SU-DHL-6 (cell line): ENCODE measurements around the gene SYNDIG1.

ENCODE experiments used
- H2AFZ ChIP-seq: fragments of 200-600 bp; sonication (generic); 2 replicates; pipeline ENCODE4 v1.6.1; 2014; ENCODE audit warnings: low read depth, mild to moderate bottlenecking, moderate library complexity, mixed read lengths, antibody characterized with exemption, low read length; ENCODE audit not compliant: severe bottlenecking
- H3F3A ChIP-seq: fragments of 200-600 bp; shearing (Covaris generic); 2 replicates; pipeline ENCODE4 v1.6.0; 2016; ENCODE audit warnings: antibody characterized with exemption, mild to moderate bottlenecking; ENCODE audit not compliant: insufficient read depth
- H3K27ac ChIP-seq: fragments of 200-600 bp; sonication (generic); 2 replicates; pipeline ENCODE4 v1.5.1; 2016; ENCODE audit warnings: low read depth, mild to moderate bottlenecking, low read length, moderate library complexity, mixed read lengths
- H3K27me3 ChIP-seq: fragments of 200-600 bp; sonication (generic), shearing (Covaris generic); 2 replicates; pipeline ENCODE4 v1.6.0; 2014; ENCODE audit warnings: mild to moderate bottlenecking, low read length
- H3K36me3 ChIP-seq: fragments of 200-600 bp; sonication (generic); 2 replicates; pipeline ENCODE4 v1.6.1; 2014; ENCODE audit warnings: mild to moderate bottlenecking, low read length, mixed read lengths
- H3K4me2 ChIP-seq: fragments of 300-600, 200-600 bp; shearing (Covaris generic), sonication (generic); 2 replicates; pipeline ENCODE4 v1.6.0; 2014; ENCODE audit warnings: low read length, low read depth, mild to moderate bottlenecking; ENCODE audit not compliant: poor library complexity, severe bottlenecking
- H3K4me3 ChIP-seq: fragments of 200-600 bp; sonication (generic); 2 replicates; pipeline ENCODE4 v1.5.1; 2014; ENCODE audit warnings: antibody characterized with exemption, low read length, mild to moderate bottlenecking, mixed read lengths; ENCODE audit not compliant: insufficient read depth, poor library complexity, severe bottlenecking
- H3K79me2 ChIP-seq: fragments of 200-600 bp; sonication (generic); 2 replicates; pipeline ENCODE4 v1.6.1; 2014; ENCODE audit warnings: mild to moderate bottlenecking, low read length, moderate library complexity; ENCODE audit not compliant: insufficient read depth
- H3K9ac ChIP-seq: fragments of 200-600 bp; sonication (generic); 2 replicates; pipeline ENCODE4 v1.7.0; 2014; ENCODE audit warnings: mild to moderate bottlenecking, low read length
- H3K9me2 ChIP-seq: fragments of 200-600 bp; sonication (generic); replicated peaks from 2 replicates; pipeline ENCODE4 v1.6.1; 2014; ENCODE audit warnings: low read length; ENCODE audit not compliant: insufficient read depth
- H3K9me3 ChIP-seq: fragments of 200-600 bp; sonication (generic); 2 replicates; pipeline ENCODE4 v1.6.1; 2014; ENCODE audit warnings: low read length, mixed read lengths; ENCODE audit not compliant: insufficient read depth
- H4K20me1 ChIP-seq: fragments of 200-600 bp; sonication (generic); 2 replicates; pipeline ENCODE4 v1.6.1; 2014; ENCODE audit warnings: low read depth, mild to moderate bottlenecking, antibody characterized with exemption, low read length, moderate library complexity, mixed read lengths
- EZH2phosphoT487 ChIP-seq: fragments of 200-600 bp; sonication (generic), shearing (Covaris generic); conservative IDR thresholded peaks from 2 replicates; pipeline ENCODE4 v1.6.1; 2018; ENCODE audit warnings: mild to moderate bottlenecking, antibody characterized with exemption, low read length, moderate library complexity, mixed read lengths
- TF ChIP-seq, protein P1 (sequence below): fragments of 200-600 bp; sonication (generic); IDR thresholded peaks from one replicate; pipeline ENCODE4 v1.5.1; 2017; ENCODE audit warnings: antibody characterized with exemption, mild to moderate bottlenecking, low read length, moderate library complexity; ENCODE audit not compliant: insufficient read depth, poor library complexity, severe bottlenecking

Gene SYNDIG1

DNA sequence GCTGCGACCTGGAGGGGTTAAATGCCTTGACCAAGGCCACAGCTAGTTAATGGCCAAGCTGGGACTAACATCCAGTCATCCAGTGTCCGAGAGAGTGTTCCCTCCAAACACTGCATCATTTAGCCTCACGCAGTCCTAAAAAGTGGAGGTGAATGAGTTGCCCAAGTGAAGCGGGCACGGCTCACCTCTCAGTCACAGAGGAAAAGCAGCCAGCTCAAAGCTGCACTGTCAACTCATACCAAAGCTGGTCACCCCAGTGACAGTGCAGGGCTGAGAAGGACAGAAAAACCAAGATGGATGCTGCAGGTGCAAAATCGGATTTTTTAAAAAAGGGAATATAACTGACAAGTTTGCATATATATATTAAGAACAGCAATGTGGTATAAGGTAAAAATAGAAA lies 168.5 kb downstream of the SYNDIG1 start:
- no peaks in the 10 kb centered on the region for H3K79me2 ChIP-seq
- TF ChIP-seq, protein P1, sequence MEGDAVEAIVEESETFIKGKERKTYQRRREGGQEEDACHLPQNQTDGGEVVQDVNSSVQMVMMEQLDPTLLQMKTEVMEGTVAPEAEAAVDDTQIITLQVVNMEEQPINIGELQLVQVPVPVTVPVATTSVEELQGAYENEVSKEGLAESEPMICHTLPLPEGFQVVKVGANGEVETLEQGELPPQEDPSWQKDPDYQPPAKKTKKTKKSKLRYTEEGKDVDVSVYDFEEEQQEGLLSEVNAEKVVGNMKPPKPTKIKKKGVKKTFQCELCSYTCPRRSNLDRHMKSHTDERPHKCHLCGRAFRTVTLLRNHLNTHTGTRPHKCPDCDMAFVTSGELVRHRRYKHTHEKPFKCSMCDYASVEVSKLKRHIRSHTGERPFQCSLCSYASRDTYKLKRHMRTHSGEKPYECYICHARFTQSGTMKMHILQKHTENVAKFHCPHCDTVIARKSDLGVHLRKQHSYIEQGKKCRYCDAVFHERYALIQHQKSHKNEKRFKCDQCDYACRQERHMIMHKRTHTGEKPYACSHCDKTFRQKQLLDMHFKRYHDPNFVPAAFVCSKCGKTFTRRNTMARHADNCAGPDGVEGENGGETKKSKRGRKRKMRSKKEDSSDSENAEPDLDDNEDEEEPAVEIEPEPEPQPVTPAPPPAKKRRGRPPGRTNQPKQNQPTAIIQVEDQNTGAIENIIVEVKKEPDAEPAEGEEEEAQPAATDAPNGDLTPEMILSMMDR: no peak
- TF ChIP-seq EZH2phosphoT487: no peak
- no peaks in the 10 kb centered on the region for H4K20me1 ChIP-seq
- peak overlapping the region; percentile 8 for H3K4me2 ChIP-seq
- H3K9me2 ChIP-seq: no peaks in the 10 kb centered on the region
- H3K36me3 ChIP-seq: no peaks in the 10 kb centered on the region
- H3F3A ChIP-seq: no peaks in the 10 kb centered on the region
- peak overlapping the region; percentile 16; the same call in 1 of the 2 replicates for H3K27ac ChIP-seq
- H3K9ac ChIP-seq: no peak overlapping the region
- H3K27me3 ChIP-seq: no peaks in the 10 kb centered on the region
- no peak overlapping the region for H2AFZ ChIP-seq
- no peaks in the 10 kb centered on the region for H3K9me3 ChIP-seq
- no peak overlapping the region for H3K4me3 ChIP-seq

DNA sequence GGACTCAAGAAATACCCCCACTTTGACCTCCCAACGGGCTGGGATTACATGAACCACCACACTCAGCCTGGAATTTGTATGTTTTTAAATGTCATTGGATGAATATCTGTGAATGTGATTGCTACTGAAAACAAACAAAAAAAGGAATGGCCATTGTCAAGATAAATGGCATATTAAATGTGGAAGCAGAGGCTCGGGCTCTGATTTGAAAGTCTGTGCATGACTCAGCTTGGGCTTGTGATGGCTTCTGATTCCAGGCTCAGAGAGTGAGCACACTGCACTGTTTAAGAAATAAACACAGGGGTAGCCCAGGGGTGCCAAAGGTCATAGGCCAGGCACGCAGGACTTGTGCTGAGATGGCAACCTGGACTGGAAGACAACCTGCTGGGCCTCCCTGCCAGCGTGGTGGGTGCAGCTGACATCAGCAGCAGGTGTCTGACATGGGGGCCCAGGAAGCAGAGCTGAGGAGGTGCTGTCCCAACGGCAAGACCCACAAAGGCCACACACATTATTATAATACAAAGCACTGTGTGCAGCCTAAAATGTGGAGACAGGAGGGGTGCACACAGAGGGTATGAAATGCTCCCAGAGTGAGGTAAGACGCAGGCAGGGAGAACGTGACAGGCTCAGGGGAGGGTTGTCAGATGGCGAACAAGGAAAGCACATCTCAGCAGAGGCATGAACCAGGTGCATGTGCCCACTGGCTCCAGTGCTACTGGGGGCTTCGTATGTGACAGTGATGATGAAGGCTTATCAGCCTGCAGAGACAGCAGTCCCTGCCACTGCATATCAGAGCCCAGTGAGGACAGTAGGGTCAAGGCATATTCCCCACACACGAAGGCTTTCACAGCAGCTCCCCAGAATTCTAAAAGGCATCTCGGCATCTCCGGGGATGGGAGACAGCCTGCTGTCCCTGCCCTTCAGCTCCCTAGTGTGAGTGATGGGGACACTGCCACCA lies 169.4 kb downstream of the SYNDIG1 start:
- Histone ChIP-seq H3K4me2 (peak overlapping the region; percentile 8), H3K9me2 (no peaks in the 10 kb centered on the region), H2AFZ (no peak overlapping the region), H3K9me3 (no peaks in the 10 kb centered on the region), H3K79me2 (no peaks in the 10 kb centered on the region), H3K27ac (peak overlapping the region; percentile 53), H3K4me3 (no peak overlapping the region), H4K20me1 (no peaks in the 10 kb centered on the region), H3K9ac (no peak overlapping the region), H3K36me3 (no peaks in the 10 kb centered on the region), H3F3A (no peaks in the 10 kb centered on the region), H3K27me3 (no peaks in the 10 kb centered on the region)
- TF ChIP-seq, protein P1: no peak
- TF ChIP-seq EZH2phosphoT487: no peak

DNA sequence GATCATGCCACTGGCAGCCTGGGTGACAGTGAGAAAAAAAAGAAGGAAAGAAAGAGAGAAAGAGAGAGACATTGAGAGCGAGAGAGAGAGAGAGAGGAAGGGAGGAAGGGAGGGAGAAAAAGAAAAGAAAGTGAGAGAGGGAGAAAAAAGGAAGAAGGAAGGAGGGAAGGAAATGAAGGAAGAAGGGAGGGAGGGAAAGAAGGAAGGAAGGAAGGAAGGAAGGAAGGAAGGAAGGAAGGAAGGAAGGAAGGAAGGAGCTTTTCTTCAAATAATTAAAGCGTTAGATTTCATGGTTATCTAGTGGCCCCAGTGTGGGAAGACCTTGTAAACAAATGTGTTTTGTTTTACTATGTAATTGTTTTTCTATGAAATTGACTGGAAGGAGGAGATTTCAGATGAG lies 170.8 kb downstream of the SYNDIG1 start:
- Histone ChIP-seq H4K20me1 (no peaks in the 10 kb centered on the region), H3K9me2 (no peaks in the 10 kb centered on the region), H3K9me3 (no peaks in the 10 kb centered on the region), H3K27me3 (no peaks in the 10 kb centered on the region), H3K4me3 (no peak overlapping the region), H3K9ac (no peak overlapping the region), H3K36me3 (no peaks in the 10 kb centered on the region), H3K27ac (no peak overlapping the region), H3F3A (no peaks in the 10 kb centered on the region), H3K4me2 (no peak overlapping the region), H3K79me2 (no peaks in the 10 kb centered on the region), H2AFZ (no peak overlapping the region)
- TF ChIP-seq, protein P1: no peak
- TF ChIP-seq EZH2phosphoT487: no peak
